NK-92 (cell line): ENCODE data around the gene SERINC1.
A peak's percentile ranks its signal among the peaks of the same experiment; 100 is the strongest.
"Not testable (repeated sequence)": the region's sequence is repeated elsewhere in the genome, so short reads cannot be mapped to it uniquely, and the experiment has no call there.

Experiments used
- DNase-seq: peaks from one replicate; lab custom pipeline; 2025; ENCODE audit not compliant: unreplicated experiment; lab: John Stamatoyannopoulos, UW

SERINC1 gene

GRCh38 chr6:122471107-122472021, at the start of gene SERINC1:
Gene SERINC1, minus strand, starts transcription at chr6:122471807. Its CDS starts 70 bp downstream, at chr6:122471737.
- DNase-seq = peak; percentile 75

- no peak for DNase-seq
These were observed 39.8 kb upstream of the SERINC1 start for GRCh38 chr6:122511193-122511924.

GRCh38 chr6:122505170-122505569, 33.6 kb upstream of the SERINC1 start:
- not testable (repeated sequence) for DNase-seq

- no peak for DNase-seq
These were observed 29.9 kb upstream of the SERINC1 start for GRCh38 chr6:122501475-122501874.

GRCh38 chr6:122495612-122496011, 24.0 kb upstream of the SERINC1 start:
- DNase-seq = no peak

GRCh38 chr6:122494665-122495272, 23.2 kb upstream of the SERINC1 start:
- DNase-seq = no peak

- DNase-seq = no peak
These were observed 20.4 kb upstream of the SERINC1 start for GRCh38 chr6:122491919-122492555.

GRCh38 chr6:122490607-122491006, 19.0 kb upstream of the SERINC1 start:
- DNase-seq = no peak

GRCh38 chr6:122484760-122485159, 13.2 kb upstream of the SERINC1 start:
- no peak for DNase-seq

GRCh38 chr6:122482750-122483080, 11.1 kb upstream of the SERINC1 start:
- no peak for DNase-seq

- no peak for DNase-seq
These were observed 4.5 kb upstream of the SERINC1 start for GRCh38 chr6:122476131-122476530.

- DNase-seq = no peak
These were observed 374 bp upstream of the SERINC1 start for GRCh38 chr6:122472022-122472340.

GRCh38 chr6:122461885-122462284, 9.7 kb downstream of the SERINC1 start:
- no peak for DNase-seq

- DNase-seq = not testable (repeated sequence)
These were observed 11.7 kb downstream of the SERINC1 start for GRCh38 chr6:122459865-122460416.

- DNase-seq = no peak
These were observed 12.4 kb downstream of the SERINC1 start for GRCh38 chr6:122459240-122459639.

GRCh38 chr6:122458087-122458486, 13.5 kb downstream of the SERINC1 start:
- DNase-seq = no peak

GRCh38 chr6:122455116-122455515, 16.5 kb downstream of the SERINC1 start:
- DNase-seq = not testable (repeated sequence)

- no peak for DNase-seq
These were observed 16.9 kb downstream of the SERINC1 start for GRCh38 chr6:122454673-122455072.

- DNase-seq = no peak
These were observed 19.1 kb downstream of the SERINC1 start for GRCh38 chr6:122452509-122452908.

- DNase-seq = no peak
These were observed 22.5 kb downstream of the SERINC1 start for GRCh38 chr6:122449069-122449468.

- no peak for DNase-seq
These were observed 26.3 kb downstream of the SERINC1 start for GRCh38 chr6:122445274-122445673.
